DND-41 (cell line): ENCODE results near the gene DMPK.

Experiments
- CTCF ChIP-seq: IDR thresholded peaks from 2 replicates; pipeline ENCODE4 v1.5.1; 2012; ENCODE audit warnings: borderline replicate concordance, low read length, moderate library complexity, mild to moderate bottlenecking; ENCODE audit not compliant: poor library complexity, severe bottlenecking; ENCODE audit errors: extremely low read depth
- EZH2 ChIP-seq: IDR thresholded peaks from 3 replicates; pipeline ENCODE4 v1.6.1; 2012; ENCODE audit warnings: borderline replicate concordance, low read depth, mild to moderate bottlenecking, moderate library complexity, low read length, inconsistent platforms; ENCODE audit not compliant: severe bottlenecking

DNA sequence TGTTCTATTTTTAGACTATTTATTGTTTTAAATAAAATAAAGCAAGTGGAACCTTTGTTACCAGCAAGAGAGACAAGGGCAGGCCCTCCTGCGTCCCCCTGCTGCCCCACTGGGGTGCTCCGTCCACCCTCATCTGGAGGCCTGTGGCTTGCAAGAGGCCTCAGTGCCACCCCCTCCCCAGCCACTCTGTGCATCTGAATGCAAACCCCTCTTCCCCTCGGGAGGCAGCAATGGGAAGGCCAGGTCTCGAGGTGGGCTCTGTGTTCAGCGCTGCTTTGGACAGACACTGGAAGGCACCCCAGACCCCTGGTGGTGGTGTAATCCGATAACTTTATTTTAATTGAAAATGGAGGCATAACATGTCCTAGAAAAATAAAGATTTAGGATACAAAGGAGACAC is 17.8 kb downstream of the DMPK start:
- TF ChIP-seq CTCF (no peak), EZH2 (no peak)
